SHP77 treated with DMSO at 0.1 percent for 48 hours (cell line): ENCODE results near the gene ADAMTS20.
"Not testable (repeated sequence)": the region's sequence is repeated elsewhere in the genome, so short reads cannot be mapped to it uniquely, and the experiment has no call there.

Experiments used
- DNase-seq: peaks from one replicate; lab custom pipeline; 2025; lab: John Stamatoyannopoulos, UW

Gene ADAMTS20

GRCh38 chr12:43360001-43360400 lies 192.0 kb downstream of the ADAMTS20 start:
- DNase-seq: not testable (repeated sequence)

- DNase-seq: no peak
Measured at GRCh38 chr12:43357141-43357540, 194.9 kb downstream of the ADAMTS20 start.

GRCh38 chr12:43352001-43352400 lies 200.0 kb downstream of the ADAMTS20 start:
- no peak for DNase-seq

- DNase-seq: no peak
Measured at GRCh38 chr12:43349863-43350262, 202.1 kb downstream of the ADAMTS20 start.

- DNase-seq: no peak
Measured at GRCh38 chr12:43348221-43348620, 203.8 kb downstream of the ADAMTS20 start.

GRCh38 chr12:43347026-43347425 lies 205.0 kb downstream of the ADAMTS20 start:
- no peak for DNase-seq

GRCh38 chr12:43345023-43345422 lies 207.0 kb downstream of the ADAMTS20 start:
- no peak for DNase-seq

- DNase-seq: not testable (repeated sequence)
Measured at GRCh38 chr12:43341785-43342313, 210.2 kb downstream of the ADAMTS20 start.

GRCh38 chr12:43338848-43339526 lies 213.0 kb downstream of the ADAMTS20 start:
- DNase-seq: no peak

GRCh38 chr12:43337571-43338444 lies 214.2 kb downstream of the ADAMTS20 start:
- DNase-seq: no peak

- no peak for DNase-seq
Measured at GRCh38 chr12:43336962-43337555, 214.9 kb downstream of the ADAMTS20 start.

GRCh38 chr12:43333644-43334043 lies 218.4 kb downstream of the ADAMTS20 start:
- no peak for DNase-seq

GRCh38 chr12:43332977-43333640 lies 218.9 kb downstream of the ADAMTS20 start:
- no peak for DNase-seq

GRCh38 chr12:43331935-43332334 lies 220.1 kb downstream of the ADAMTS20 start:
- DNase-seq: no peak

GRCh38 chr12:43329375-43329774 lies 222.6 kb downstream of the ADAMTS20 start:
- no peak for DNase-seq

GRCh38 chr12:43325786-43326185 lies 226.2 kb downstream of the ADAMTS20 start:
- DNase-seq: no peak

GRCh38 chr12:43320281-43320680 lies 231.7 kb downstream of the ADAMTS20 start:
- DNase-seq: no peak

GRCh38 chr12:43318021-43318420 lies 234.0 kb downstream of the ADAMTS20 start:
- DNase-seq: no peak

GRCh38 chr12:43317156-43317555 lies 234.8 kb downstream of the ADAMTS20 start:
- DNase-seq: no peak

- no peak for DNase-seq
Measured at GRCh38 chr12:43316520-43316919, 235.5 kb downstream of the ADAMTS20 start.

- no peak for DNase-seq
Measured at GRCh38 chr12:43315961-43316360, 236.0 kb downstream of the ADAMTS20 start.

GRCh38 chr12:43312991-43313505 lies 239.0 kb downstream of the ADAMTS20 start:
- DNase-seq: no peak
